Stomach smooth muscle (tissue), 2 donors: ENCODE measurements around the gene TRIM27.

Experiments
- H3K27ac ChIP-seq: one replicate; pipeline ENCODE4 v1.7.0; 2013; ENCODE audit warnings: mild to moderate bottlenecking, low read length, inconsistent platforms
- H3K27me3 ChIP-seq, 2 donors: one replicate each; pipeline ENCODE4 v1.7.0; 2013; ENCODE audit warnings: low read length in 2 of 2; ENCODE audit not compliant: insufficient read depth in 2 of 2, control insufficient read depth in 1 of 2
- H3K36me3 ChIP-seq, 2 donors: one replicate each; pipeline ENCODE4 v1.7.0; 2013; ENCODE audit warnings: low read length in 2 of 2; ENCODE audit not compliant: control insufficient read depth in 2 of 2, insufficient read depth in 2 of 2
- H3K4me1 ChIP-seq: one replicate; pipeline ENCODE4 v1.7.0; 2013; ENCODE audit warnings: low read length; ENCODE audit not compliant: control insufficient read depth, insufficient read depth
- H3K4me3 ChIP-seq, 2 donors: one replicate each; pipeline ENCODE4 v1.7.0; 2013; ENCODE audit warnings: low read length in 2 of 2
- H3K9ac ChIP-seq, 2 donors: one replicate each; pipeline ENCODE4 v1.7.0; 2013; ENCODE audit warnings: low read length in 2 of 2, mild to moderate bottlenecking in 1 of 2
- H3K9me3 ChIP-seq, 2 donors: one replicate each; pipeline ENCODE4 v1.7.0; 2013; ENCODE audit warnings: low read length in 2 of 2; ENCODE audit not compliant: control insufficient read depth in 2 of 2
- donor health status: healthy.
- donor health status: Pancreatic carcinoma.

Gene TRIM27

DNA sequence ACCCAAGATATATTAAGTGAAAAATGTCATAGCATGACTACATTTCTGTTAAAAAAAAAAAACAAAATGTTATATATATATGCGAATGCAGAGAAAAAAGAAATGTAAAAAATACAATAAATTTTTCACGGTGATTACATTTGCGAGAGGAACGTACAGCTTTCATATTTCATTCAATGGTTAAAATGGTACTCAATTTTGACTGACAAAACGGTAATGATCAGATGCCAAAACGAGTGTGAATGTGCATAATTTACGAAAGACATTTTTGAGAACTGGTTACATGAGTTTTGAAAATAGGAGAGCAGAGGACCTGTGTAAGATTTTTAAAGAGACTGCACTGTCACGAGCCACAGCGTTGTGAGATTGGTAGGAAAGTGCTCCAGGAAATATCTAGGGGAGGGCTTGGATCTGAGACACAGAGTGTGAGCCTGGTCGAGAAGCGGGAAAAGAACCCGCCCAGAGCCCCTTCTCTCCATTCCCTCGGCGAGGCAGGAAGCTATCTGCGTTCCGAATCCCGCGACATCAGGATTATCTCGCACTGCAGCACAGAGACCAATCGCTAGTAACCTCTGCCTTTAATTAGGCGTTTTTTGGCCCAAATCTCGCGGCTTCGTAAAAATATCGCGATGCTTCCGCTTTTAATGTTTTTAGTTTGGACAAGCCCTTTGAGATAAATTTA lies 28.5 kb downstream of the TRIM27 start:
- H3K9me3 ChIP-seq, result no peaks in the 10 kb centered on the region
- no peaks in the 10 kb centered on the region for H3K4me1 ChIP-seq
- peak overlapping the region; percentile 92 to 98 for H3K4me3 ChIP-seq
- no peaks in the 10 kb centered on the region for H3K36me3 ChIP-seq
- H3K27me3 ChIP-seq, result no peaks in the 10 kb centered on the region
- H3K9ac ChIP-seq, result peak overlapping the region; percentile 100
- peak overlapping the region; percentile 100 for H3K27ac ChIP-seq

DNA sequence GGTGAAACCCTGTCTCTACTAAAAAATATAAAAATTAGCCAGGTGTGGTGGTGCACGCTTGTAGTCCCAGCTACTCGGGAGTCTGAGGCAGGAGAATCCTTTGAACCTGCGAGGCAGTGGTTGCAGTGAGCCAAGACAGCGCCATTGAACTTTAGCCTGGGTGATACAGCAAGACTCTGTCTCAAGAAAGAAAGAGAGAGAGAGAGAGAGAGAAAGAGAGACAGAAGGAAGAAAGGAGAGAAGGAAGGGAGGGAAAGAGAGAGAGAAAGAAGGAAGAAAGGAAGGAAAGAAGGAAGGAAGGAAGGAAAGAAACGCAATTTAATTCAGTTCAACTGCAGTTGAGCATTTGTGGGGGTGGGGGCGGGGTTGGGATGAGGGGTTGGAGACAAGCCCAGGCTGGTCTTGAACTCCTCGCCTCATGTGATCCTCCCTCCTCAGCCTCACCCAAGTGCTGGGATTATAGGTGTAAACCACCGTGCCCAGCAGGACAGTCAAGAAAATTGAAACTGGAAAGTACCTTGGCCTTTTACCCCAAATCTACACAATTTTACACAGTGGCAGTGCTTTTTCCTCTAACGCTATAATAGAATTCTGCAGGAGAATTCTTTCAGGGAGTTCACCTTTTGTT lies 30.5 kb downstream of the TRIM27 start:
- Histone ChIP-seq H3K9ac (no peak overlapping the region), H3K9me3 (no peaks in the 10 kb centered on the region), H3K27ac (no peak overlapping the region), H3K27me3 (no peaks in the 10 kb centered on the region), H3K4me3 (no peak overlapping the region), H3K36me3 (no peaks in the 10 kb centered on the region), H3K4me1 (no peaks in the 10 kb centered on the region)

DNA sequence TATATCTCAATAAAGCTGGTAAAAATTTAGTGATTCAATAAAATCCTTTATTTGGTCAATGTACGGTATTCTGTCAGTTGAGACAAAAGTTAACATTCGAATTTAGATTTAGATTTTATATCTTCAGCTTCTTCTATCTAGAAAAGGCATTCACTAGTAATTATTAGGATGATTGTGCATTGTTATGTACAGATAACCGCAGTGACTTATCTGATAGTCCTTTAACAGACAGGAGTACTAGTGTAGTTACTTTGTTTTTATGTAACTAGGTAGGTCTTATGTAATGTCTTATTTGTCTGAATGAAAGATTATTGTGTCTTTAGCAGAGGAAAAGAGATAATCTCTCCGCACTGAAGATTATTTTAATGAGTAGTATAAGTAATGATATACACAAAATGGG lies 31.3 kb downstream of the TRIM27 start:
- no peak overlapping the region for H3K9ac ChIP-seq
- H3K4me1 ChIP-seq, result no peaks in the 10 kb centered on the region
- no peaks in the 10 kb centered on the region for H3K9me3 ChIP-seq
- H3K27ac ChIP-seq, result no peak overlapping the region
- H3K36me3 ChIP-seq, result no peaks in the 10 kb centered on the region
- H3K4me3 ChIP-seq, result no peak overlapping the region
- no peaks in the 10 kb centered on the region for H3K27me3 ChIP-seq

DNA sequence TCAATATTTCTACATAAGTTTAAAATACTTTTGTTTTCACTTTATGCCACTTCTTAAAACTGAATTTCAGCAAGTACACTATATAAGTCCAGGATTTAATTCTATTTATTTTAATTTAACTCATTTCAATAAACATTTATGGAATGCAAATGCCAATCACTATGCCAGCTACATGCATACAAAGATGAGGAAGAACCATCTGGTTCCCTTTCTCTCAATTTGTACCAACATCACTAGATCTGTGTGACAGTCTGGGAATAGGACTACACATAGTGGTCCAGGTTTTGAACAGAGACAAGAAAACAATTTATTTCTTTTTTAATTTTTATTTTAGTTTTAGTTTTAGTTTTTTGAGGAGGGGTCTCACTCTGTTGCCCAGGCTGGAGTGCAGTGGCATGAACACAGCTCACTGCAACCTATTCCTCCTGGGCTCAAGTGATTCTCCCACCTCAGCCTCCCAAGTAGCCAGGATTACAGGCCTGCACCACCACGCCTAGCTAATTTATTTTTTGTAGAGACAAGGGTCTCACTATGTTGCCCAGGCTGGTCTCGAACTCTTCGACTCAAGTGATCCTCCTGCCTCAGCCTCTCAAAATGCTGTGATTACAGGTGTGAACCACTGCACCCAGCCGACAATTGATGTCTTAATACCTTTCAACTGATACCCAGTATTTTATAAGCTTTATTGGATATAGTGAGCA lies 35.8 kb downstream of the TRIM27 start:
- Histone ChIP-seq H3K9ac (no peak overlapping the region), H3K36me3 (no peaks in the 10 kb centered on the region), H3K4me1 (no peaks in the 10 kb centered on the region), H3K9me3 (no peaks in the 10 kb centered on the region), H3K4me3 (no peak overlapping the region), H3K27ac (no peak overlapping the region), H3K27me3 (peaks cover 0 to 14% of the 10 kb centered on the region in 2 donors)

DNA sequence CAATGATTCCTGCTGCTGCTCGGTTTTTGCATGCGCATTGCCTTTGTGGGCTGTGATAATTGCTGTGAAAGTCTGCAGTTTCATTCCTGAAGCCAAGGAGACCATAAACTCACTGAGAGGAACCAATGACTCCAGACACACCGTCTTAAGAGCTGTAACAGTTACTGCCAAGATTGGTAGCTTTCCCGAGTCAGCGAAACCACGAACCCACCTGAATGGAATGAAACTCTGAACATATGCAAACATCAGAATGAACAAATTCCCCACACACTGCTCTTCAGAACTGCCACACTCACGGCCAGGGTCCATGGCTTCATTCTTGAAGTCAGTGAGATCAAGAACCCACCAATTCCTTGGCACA lies 37.7 kb downstream of the TRIM27 start:
- H3K27me3 ChIP-seq, result peaks cover 0 to 14% of the 10 kb centered on the region in 2 donors
- no peak overlapping the region for H3K4me3 ChIP-seq
- no peaks in the 10 kb centered on the region for H3K9me3 ChIP-seq
- H3K36me3 ChIP-seq, result no peaks in the 10 kb centered on the region
- H3K4me1 ChIP-seq, result no peaks in the 10 kb centered on the region
- no peak overlapping the region for H3K9ac ChIP-seq
- no peak overlapping the region for H3K27ac ChIP-seq

DNA sequence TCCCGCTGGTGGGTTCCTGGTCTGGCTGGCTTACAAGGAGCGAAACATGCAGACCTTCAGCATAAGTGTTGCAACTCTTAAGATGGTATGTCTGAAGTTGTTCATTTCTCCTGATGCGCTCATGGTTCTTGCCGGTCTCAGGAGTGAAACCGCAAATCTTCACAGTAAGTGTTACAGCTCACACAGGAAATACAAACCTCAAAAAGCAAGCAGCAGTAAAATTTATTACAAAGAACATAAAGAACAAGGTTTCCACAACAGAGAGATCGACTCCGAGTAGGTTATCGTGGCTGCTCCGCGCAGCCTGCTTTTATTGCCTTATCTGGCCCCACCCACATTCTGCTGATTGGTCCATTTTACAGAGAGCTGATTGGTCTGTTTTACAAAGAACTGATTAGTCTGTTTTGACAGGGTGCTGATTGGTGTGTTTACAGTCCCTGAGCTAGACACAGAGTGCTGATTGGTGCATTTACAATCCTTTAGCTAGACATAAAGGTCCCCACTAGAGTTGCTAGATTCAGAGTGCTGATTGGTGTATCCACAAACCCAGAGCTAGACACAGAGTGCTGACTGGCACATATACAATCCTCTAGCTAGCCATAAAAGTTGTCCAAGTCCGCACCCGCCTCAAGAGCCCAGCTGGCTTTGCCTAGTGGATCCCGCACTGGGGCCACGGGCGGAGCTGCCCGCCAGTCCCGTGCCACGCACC lies 39.2 kb downstream of the TRIM27 start:
- no peaks in the 10 kb centered on the region for H3K36me3 ChIP-seq
- no peak overlapping the region for H3K4me3 ChIP-seq

DNA sequence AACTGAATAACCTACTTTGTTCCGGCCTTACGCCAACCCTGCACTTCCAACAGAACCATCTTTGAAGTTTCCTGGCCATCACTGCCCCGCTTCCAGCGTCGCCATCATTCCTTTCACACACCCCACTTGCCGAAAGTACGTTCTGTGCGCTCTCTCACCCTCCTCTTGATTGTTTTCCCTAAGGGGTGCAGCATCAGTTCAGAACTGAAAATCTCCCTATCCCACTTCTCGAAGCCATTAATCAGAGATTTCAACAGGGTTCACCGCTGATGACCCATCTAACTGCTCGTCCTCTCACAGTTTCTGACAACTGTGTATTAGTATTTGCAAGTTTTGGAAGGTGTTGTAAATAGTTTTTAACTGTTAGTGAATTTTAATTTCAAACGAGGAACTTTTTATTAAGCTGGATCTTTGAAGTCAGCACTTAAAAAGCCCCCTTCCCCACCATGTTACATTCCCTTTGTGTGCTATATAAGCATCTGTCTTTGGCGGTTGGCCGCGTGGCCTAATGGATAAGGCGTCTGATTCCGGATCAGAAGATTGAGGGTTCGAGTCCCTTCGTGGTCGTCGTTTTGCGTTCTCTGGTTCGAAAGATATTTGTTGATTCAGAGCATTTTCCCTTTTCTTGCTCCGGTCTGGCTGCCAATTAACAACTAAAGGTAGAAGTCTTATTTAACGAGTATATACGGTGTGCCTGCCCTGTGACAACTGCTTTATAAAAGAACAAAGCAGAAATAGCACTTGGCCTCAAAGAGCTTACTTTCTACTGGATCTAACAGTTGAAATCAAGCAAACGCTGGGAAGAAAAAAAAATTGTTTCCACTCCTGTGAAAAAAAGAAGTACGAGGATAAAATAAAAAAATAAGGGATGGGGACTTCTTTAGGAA lies 42.6 kb downstream of the TRIM27 start:
- H3K9ac ChIP-seq, result peak overlapping the region; percentile 7 to 47
- H3K4me3 ChIP-seq, result peak overlapping the region; percentile 51 to 75
- no peak overlapping the region for H3K27ac ChIP-seq

More for the DNA sequence above, 39.2 kb downstream of the TRIM27 start:
- Histone ChIP-seq H3K27ac (no peak overlapping the region), H3K4me1 (no peaks in the 10 kb centered on the region), H3K27me3 (peaks cover 0 to 17% of the 10 kb centered on the region in 2 donors), H3K9ac (no peak overlapping the region), H3K9me3 (no peaks in the 10 kb centered on the region)

DNA sequence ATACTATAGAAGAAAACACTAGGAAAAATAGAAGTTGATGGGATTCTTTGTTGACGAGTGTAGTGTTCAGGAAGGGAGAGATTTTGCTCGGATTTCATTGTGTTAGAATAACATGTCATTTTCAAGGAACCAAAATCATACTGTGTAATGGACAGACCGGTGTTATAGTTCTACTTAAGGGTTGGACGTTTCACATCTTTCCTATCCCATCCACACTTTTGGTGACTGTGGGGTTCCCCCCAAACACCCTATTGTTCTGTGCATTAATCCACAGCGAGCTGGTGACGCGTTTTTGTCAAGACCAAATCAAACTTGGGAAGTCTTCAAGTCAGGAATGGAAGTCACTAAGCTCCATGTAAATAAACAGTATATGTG lies 43.3 kb downstream of the TRIM27 start:
- no peak overlapping the region for H3K9ac ChIP-seq
- H3K4me1 ChIP-seq, result no peaks in the 10 kb centered on the region
- H3K27ac ChIP-seq, result no peak overlapping the region
- no peaks in the 10 kb centered on the region for H3K36me3 ChIP-seq
- H3K9me3 ChIP-seq, result no peaks in the 10 kb centered on the region
- peak overlapping the region; percentile 51 to 75 for H3K4me3 ChIP-seq
- peaks cover 8 to 17% of the 10 kb centered on the region in 2 donors for H3K27me3 ChIP-seq

More for the DNA sequence above, 42.6 kb downstream of the TRIM27 start:
- Histone ChIP-seq H3K4me1 (no peaks in the 10 kb centered on the region), H3K36me3 (no peaks in the 10 kb centered on the region), H3K9me3 (no peaks in the 10 kb centered on the region), H3K27me3 (peaks cover 4 to 22% of the 10 kb centered on the region in 2 donors)

DNA sequence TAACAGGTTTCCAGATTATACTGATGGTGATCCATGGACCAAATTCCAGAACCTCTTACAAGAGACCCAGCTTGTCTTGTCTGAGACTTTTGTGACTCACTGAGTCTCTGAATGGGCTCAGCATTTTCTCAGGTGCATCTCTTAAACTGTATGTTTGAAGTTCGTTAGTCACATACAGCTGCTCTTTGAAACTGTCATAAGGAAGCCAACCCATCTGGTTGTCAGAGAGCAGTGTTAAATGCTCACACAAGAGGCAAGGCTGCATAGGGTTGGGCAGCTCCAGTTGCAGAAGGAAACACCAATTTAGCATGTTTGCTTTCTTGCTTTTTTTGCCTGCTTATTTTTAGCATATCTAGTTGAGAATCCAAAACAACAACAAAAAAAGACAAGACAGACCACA lies 47.1 kb downstream of the TRIM27 start:
- H3K9me3 ChIP-seq, result no peaks in the 10 kb centered on the region
- no peaks in the 10 kb centered on the region for H3K4me1 ChIP-seq
- no peak overlapping the region for H3K4me3 ChIP-seq
- peaks cover 9 to 11% of the 10 kb centered on the region in 2 donors for H3K27me3 ChIP-seq
- no peak overlapping the region for H3K27ac ChIP-seq
- no peak overlapping the region for H3K9ac ChIP-seq
- no peaks in the 10 kb centered on the region for H3K36me3 ChIP-seq

DNA sequence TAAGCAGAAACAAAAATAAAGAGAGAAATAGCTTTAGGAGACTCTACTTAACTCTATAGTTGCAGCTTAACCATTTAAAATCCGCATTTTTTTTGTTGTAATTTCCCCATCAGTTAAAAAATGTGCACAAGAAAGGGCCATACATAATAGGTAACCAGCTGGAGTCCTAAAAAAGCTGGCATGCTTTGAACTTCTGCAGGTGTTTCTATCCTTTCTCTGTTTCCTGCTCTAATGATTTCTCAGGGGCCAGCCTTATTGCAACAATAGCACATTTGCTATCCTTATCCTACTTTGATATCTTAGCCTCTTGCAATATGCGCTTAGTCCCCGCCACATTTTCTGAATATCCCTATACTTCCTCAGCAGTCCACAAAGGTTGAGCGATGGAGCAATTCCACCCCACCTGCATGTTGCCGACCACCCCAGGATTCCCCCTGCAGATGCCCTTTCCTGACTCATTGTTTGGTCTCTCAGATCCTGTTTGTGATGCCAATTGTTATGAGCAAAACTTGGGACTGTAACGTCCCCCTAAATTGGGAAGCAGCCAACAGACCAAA lies 48.5 kb downstream of the TRIM27 start:
- Histone ChIP-seq H3K9ac (no peak overlapping the region), H3K4me3 (no peak overlapping the region), H3K36me3 (no peaks in the 10 kb centered on the region), H3K4me1 (no peaks in the 10 kb centered on the region), H3K27me3 (peaks cover 8 to 9% of the 10 kb centered on the region in 2 donors), H3K27ac (no peak overlapping the region), H3K9me3 (no peaks in the 10 kb centered on the region)
